OCI-LY3 (cell line): ENCODE results near the gene CDCP2.

ENCODE experiments used
- EZH2phosphoT487 ChIP-seq: fragments of 200-600 bp; shearing (Covaris generic); IDR thresholded peaks from 2 replicates; pipeline ENCODE4 v1.6.1; 2018; ENCODE audit warnings: antibody characterized with exemption, mixed run types, low read depth
- TF ChIP-seq, protein P1 (sequence below): fragments of 200-600, 300-600 bp; sonication (generic); IDR thresholded peaks from 2 replicates; pipeline ENCODE4 v1.5.1; 2014; ENCODE audit warnings: antibody characterized with exemption, low read length, low read depth

GRCh38 chr1:54122135-54122751, 30.6 kb downstream of the CDCP2 start:
- TF ChIP-seq, protein P1, sequence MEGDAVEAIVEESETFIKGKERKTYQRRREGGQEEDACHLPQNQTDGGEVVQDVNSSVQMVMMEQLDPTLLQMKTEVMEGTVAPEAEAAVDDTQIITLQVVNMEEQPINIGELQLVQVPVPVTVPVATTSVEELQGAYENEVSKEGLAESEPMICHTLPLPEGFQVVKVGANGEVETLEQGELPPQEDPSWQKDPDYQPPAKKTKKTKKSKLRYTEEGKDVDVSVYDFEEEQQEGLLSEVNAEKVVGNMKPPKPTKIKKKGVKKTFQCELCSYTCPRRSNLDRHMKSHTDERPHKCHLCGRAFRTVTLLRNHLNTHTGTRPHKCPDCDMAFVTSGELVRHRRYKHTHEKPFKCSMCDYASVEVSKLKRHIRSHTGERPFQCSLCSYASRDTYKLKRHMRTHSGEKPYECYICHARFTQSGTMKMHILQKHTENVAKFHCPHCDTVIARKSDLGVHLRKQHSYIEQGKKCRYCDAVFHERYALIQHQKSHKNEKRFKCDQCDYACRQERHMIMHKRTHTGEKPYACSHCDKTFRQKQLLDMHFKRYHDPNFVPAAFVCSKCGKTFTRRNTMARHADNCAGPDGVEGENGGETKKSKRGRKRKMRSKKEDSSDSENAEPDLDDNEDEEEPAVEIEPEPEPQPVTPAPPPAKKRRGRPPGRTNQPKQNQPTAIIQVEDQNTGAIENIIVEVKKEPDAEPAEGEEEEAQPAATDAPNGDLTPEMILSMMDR = no peak
- no peak for TF ChIP-seq EZH2phosphoT487
